GM21576 (cell line): ENCODE measurements around the gene TIMM13.

Experiments used
- ATAC-seq: cut with Tn5 transposase; IDR thresholded peaks from one replicate; pipeline ENCODE4 v1.9.1; 2021; ENCODE audit warnings: mild to moderate bottlenecking, moderate library complexity; ENCODE audit not compliant: unreplicated experiment

The TIMM13 gene

DNA sequence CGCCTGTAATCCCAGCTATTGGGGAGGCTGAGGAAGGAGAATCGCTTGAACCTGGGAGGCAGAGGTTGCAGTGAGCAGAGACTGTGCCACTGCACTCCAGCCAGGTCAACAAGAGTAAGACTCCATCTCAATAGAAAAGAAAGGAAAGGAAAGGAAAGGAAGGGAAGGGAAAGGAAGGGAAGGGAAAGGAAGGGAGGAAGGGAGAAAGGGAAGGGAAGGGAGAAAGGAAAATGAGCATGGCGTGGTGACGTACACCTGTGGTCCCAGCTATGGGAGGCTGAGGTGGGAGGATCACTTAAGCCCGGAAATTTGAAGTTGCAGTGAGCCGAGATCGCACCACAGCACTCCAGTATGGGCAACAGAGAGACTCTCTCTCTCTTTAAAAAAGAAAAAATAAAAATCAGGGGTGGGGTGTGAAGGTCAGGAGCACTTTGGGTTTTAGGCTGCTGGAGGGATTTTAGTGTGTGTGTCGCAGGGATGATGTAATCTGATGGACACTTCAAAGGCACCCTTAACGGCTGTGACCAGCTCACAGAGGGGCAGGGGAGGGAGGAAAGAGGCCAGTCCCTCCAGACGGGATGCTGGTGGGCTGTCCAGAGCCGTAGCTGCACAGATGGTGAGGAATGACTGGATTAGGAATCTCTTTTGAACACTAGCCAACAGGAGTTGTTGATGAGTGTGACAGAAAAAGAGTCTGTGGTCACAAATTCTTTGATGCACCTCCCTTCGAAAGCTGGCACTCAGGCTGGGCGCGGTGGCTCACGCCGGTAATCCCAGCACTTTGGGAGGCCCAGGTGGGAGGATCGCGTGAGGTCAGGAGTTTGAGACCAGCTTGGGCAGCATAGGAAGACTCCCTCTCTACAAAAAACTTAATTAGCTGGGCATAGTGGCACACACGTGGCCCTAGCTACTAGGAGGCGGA is 39.8 kb downstream of the TIMM13 start:
- ATAC-seq: no peak

DNA sequence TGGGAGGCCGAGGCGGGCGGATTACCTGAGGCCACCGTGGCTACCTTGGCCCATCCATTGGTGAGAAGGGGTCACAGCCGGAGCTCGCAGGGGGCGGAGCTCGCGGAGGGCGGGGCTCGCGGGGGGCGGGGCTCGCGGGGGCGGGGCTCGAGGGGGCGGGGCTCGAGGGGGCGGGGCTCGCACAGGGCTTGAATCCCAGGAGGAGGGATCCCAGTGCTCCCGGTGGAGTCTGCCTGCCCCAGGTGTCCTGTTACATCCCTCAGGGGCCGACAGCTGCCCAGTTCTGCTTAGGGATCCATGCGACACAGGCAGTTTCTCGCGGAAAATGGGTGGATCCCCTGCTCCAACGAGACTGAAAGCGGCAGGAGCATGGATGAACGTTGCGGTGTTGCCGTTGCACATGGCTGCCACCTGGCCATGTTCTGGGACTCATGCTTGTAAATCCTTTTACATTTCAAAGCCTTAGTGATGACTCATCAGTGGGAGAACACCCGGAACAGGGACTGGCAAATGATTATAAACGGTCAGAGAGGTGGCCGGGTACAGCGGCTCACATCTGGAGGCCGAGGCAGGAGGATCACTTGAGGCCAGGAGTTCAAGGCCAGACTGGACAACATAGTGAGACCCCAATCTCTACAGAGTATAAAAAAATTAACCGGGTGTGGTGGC is 42.2 kb downstream of the TIMM13 start:
- no peak for ATAC-seq

DNA sequence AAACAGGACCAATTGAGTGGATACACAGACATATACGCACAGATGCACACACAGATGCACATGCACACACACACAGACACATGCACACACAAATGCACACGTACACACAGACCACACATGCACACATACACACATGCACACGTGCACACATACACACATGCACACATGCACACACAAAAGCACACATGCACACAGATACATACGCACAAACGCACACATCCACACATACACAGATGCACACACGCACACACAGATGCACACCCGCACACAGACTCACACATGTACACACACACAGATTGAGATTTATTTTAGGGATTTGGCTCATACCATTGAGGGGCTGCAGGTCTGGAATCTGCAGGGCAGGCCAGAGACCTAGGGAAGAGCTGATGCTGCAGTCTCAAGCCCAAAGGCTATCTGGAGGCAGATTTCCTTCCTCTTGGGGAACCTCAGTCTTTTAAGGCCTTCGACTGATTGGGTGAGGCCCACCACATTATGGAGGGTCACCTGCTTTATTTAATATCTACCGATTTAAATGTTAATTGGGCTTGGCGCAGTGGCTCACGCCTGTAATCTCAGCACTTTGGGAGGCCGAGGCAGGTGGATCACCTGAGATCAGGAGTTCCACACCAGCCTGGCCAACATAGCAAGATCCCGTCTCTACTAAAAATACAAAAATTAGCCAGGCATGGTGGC is 44.7 kb downstream of the TIMM13 start:
- no peak for ATAC-seq

DNA sequence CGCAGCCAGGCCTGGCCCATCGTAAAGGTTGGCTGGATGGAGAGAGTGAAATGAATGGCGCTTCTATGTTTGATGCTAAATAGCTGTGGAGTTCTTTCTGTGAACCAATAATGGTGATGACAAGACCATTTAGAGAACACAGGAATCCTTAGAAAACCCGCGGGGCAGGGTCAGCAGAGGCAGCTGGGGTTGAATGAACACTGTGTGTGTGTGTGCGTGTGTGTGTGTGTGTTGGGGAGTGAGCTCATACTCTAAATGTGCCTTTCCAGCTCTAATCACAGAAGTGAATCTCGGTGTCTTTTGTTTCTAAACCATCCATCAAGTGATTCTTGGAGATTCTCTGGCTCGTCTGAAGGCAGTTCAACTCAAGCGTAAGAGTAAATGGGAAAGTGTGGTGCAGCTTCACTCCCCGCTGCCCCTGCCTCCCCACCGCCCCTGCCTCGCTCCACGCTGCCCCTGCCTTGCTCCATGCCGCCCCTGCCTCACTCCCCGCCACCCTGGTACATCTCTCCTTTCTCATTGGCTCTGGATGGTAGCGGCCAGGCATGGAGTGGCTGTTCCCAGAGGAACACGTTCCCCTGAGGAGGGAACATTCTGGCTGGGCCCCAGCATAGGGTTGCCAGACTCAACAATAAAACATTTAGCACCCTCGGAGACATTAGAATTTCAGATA is 46.1 kb downstream of the TIMM13 start:
- ATAC-seq: no peak

DNA sequence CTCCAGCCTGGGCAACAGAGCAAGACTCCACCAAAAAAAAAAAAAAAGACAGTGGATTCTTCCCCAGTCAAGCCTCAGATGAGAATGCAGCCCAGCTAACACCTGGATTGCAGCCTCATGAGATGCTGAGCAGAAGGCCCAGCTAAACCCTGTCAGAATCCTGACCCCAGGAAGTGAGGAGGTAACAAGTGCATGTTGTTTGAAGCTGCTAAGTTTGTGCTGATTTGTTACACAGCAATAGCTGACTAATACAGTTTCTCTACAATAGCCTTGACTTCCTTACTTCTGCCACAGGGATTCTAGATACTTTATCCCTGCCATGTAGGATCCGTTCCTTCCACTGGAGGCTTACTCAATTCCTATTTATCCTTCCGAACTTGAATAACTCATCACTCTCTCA is 46.8 kb downstream of the TIMM13 start:
- ATAC-seq: no peak

DNA sequence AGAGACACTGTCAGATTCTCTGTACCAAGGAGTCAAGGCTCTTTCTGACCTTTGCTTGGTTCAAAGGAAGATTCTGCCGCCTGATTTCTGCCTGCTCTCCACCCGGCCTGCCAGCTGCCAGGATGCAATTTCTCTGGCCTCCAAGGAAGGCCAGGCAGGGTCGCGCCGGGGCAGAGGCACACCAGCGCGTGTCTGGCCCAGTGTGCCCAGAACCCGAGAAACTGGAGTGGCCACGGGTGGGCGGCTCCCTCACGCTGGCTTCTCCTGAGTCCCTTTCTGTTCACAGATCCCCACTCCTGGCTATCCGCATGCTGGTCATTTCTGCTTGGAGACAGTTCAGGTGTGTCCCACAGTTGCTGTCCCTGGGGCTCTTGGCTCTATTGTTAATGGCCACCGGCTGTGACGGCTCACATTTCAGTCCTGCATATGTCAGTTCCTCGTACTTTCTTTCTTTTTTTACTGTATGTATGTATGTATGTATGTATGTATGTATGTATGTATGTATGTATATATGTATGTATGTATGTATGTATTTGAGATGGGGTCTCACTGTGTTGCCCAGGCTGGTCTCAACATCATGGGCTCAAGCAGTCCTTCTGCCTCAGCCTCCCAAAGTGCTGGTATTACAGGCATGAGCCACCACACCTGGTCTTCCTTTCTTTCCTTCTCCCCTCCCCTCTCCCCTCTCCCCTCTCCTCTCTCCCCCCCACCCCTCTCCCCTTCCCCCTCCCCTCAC is 50.4 kb downstream of the TIMM13 start:
- ATAC-seq: no peak
